ENCODE data around the gene RBL1.
"Not testable (repeated sequence)": the region's sequence is repeated elsewhere in the genome, so short reads cannot be mapped to it uniquely, and the experiment has no call there.

The RBL1 gene

GRCh38 chr20:37095599-37096414, at the start of gene RBL1:
Gene RBL1 (minus strand): TSS chr20:37095997. CDS start chr20:37095928, 69 bp downstream.
- peak; percentile 87 for DNase-seq

GRCh38 chr20:37144856-37145404, 49.1 kb upstream of the RBL1 start:
- DNase-seq: no peak

GRCh38 chr20:37142708-37143107, 46.9 kb upstream of the RBL1 start:
- DNase-seq: no peak

GRCh38 chr20:37137547-37137946, 41.8 kb upstream of the RBL1 start:
- DNase-seq: no peak

GRCh38 chr20:37133952-37134351, 38.2 kb upstream of the RBL1 start:
- no peak for DNase-seq

GRCh38 chr20:37131486-37131885, 35.7 kb upstream of the RBL1 start:
- no peak for DNase-seq

- DNase-seq: no peak
Observed at GRCh38 chr20:37128803-37129202, 33.0 kb upstream of the RBL1 start.

GRCh38 chr20:37126290-37126689, 30.5 kb upstream of the RBL1 start:
- DNase-seq: not testable (repeated sequence)

GRCh38 chr20:37123441-37123840, 27.6 kb upstream of the RBL1 start:
- no peak for DNase-seq

- no peak for DNase-seq
Observed at GRCh38 chr20:37120497-37120896, 24.7 kb upstream of the RBL1 start.

- no peak for DNase-seq
Observed at GRCh38 chr20:37119356-37120036, 23.7 kb upstream of the RBL1 start.

- DNase-seq: no peak
Observed at GRCh38 chr20:37114012-37114411, 18.2 kb upstream of the RBL1 start.

- DNase-seq: no peak
Observed at GRCh38 chr20:37111926-37112455, 16.2 kb upstream of the RBL1 start.

GRCh38 chr20:37108676-37109075, 12.9 kb upstream of the RBL1 start:
- DNase-seq: no peak

- DNase-seq: no peak
Observed at GRCh38 chr20:37102571-37102970, 6.8 kb upstream of the RBL1 start.

GRCh38 chr20:37096415-37097041, 731 bp upstream of the RBL1 start:
- no peak for DNase-seq

- DNase-seq: peak; percentile 1
Observed at GRCh38 chr20:37095108-37095598, 644 bp downstream of the RBL1 start.

GRCh38 chr20:37090407-37090806, 5.4 kb downstream of the RBL1 start:
- DNase-seq: no peak

- no peak for DNase-seq
Observed at GRCh38 chr20:37081717-37082289, 14.0 kb downstream of the RBL1 start.

GRCh38 chr20:37077009-37077408, 18.8 kb downstream of the RBL1 start:
- DNase-seq: no peak

- no peak for DNase-seq
Observed at GRCh38 chr20:37075932-37076685, 19.7 kb downstream of the RBL1 start.

All from DMS79 (cell line).